BLaER1 treated with 17β-estradiol and CSF1 and Interleukin-3, amounts not matched to agents 10 nM and 100 nM (cell line): ENCODE data around the gene C2orf81.

Experiments
- H3K27ac ChIP-seq, 11 experiments: shearing (Covaris generic); formaldehyde crosslinking; 2 replicates each; pipeline ENCODE4 v1.8.1; 2022
- H3K27me3 ChIP-seq, 11 experiments: shearing (Covaris generic); formaldehyde crosslinking; 2 replicates each; pipeline ENCODE4 v1.8.1; 2022
- H3K36me3 ChIP-seq, 11 experiments: shearing (Covaris generic); formaldehyde crosslinking; 2 replicates each; pipeline ENCODE4 v1.8.1; 2022
- H3K4me1 ChIP-seq, 10 experiments: shearing (Covaris generic); formaldehyde crosslinking; 2 replicates each; pipeline ENCODE4 v1.8.1; 2022
- H3K4me2 ChIP-seq, 11 experiments: shearing (Covaris generic); formaldehyde crosslinking; 2 replicates each; pipeline ENCODE4 v1.8.1; 2022
- H3K4me3 ChIP-seq, 10 experiments: shearing (Covaris generic); formaldehyde crosslinking; 2 replicates each; pipeline ENCODE4 v1.8.1; 2022
- H3K9ac ChIP-seq, 11 experiments: shearing (Covaris generic); formaldehyde crosslinking; 2 replicates each; pipeline ENCODE4 v1.8.1; 2022
- H3K9me3 ChIP-seq, 11 experiments: shearing (Covaris generic); formaldehyde crosslinking; replicated peaks in 1 of 11; 2 replicates each; pipeline ENCODE4 v1.8.1; 2022
- H4K20me1 ChIP-seq, 11 experiments: shearing (Covaris generic); formaldehyde crosslinking; 2 replicates each; pipeline ENCODE4 v1.8.1; 2022
- Cebpa-rat ChIP-seq, 11 experiments: shearing (Covaris generic); IDR thresholded peaks; 2 replicates each; pipeline ENCODE4 v1.8.1; 2022

Gene C2orf81

DNA sequence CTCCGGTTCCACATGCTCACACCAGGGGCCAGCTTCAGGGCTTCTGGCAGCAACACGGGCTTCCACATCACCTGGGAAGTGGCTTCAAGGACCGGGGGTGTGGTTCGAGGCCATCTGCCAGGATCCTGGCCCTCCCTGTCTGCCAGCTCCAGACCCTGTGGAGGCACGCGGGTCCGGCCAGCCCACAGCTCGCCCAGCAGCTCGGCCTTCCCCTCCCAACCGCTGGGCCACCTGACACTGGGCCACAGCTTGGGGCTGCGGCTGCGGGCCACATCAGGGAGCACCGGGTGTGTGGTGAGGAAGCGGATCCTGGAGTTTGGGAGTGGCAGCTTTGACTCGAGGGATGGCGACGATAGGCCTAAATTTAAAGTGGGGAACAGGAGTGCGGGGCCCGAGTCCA is 7.0 kb downstream of the C2orf81 start:
- H3K4me2 ChIP-seq, result peak overlapping the region; percentile 86 to 98 (median 93)
- peaks cover 31 to 45% (median 38%) of the 10 kb centered on the region in 11 experiments for H3K27me3 ChIP-seq
- TF ChIP-seq Cebpa-rat (IDR thresholded peaks at IDR 0.05), result no peak
- H4K20me1 ChIP-seq, result no peaks in the 10 kb centered on the region
- 0 out of 22 replicates have a peak overlapping the region, but pooled peaks of 2 of the 11 experiments have one; percentile 17 to 23 for H3K27ac ChIP-seq
- peak overlapping the region in 9 of 11 experiments; percentile 3 to 70 (median 57); a peak in 11 of 22 replicates for H3K9ac ChIP-seq
- H3K4me1 ChIP-seq, result peaks cover 40 to 53% (median 42%) of the 10 kb centered on the region in 10 experiments
- peak overlapping the region in 9 of 10 experiments; percentile 46 to 69 (median 53); a peak in 17 of 20 replicates for H3K4me3 ChIP-seq
- no peaks in the 10 kb centered on the region for H3K36me3 ChIP-seq
- H3K9me3 ChIP-seq, result no peaks in the 10 kb centered on the region

DNA sequence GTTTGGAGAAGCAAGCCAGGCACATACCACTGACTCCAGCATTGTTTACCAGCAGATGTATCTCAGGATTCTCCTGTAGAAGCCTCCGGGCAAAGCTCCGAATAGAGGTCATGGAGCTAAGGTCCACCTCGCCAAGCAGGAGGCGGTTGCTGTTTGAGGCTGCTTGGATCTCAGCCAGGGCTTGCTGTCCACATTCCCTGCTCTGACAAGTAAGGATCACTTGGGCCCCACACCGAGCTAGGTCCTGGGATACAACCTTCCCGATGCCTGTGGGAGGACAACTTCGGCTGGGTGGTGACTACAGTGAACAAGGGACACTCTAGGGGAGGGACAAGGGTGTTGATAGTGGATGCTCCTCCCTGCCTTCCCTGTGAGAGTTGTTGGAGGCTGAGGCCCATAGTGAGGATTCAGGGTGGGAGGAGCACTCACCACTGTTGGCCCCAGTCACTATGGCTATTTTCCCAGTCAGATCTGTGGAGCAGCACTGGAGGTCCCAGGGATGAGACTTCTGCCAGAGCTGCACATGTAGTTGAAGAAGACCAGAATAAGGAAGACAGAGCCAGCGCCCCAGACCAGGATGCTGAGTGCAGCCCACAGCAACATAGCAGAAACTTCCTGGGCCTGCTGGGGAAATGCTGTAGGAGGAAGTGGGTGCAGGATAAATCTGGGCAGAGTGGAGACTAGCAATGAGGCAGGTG is 8.3 kb downstream of the C2orf81 start:
- no peak overlapping the region for H3K4me3 ChIP-seq
- H3K36me3 ChIP-seq, result no peaks in the 10 kb centered on the region
- peak overlapping the region; percentile 86 to 98 (median 93); a peak in 21 of 22 replicates for H3K4me2 ChIP-seq

DNA sequence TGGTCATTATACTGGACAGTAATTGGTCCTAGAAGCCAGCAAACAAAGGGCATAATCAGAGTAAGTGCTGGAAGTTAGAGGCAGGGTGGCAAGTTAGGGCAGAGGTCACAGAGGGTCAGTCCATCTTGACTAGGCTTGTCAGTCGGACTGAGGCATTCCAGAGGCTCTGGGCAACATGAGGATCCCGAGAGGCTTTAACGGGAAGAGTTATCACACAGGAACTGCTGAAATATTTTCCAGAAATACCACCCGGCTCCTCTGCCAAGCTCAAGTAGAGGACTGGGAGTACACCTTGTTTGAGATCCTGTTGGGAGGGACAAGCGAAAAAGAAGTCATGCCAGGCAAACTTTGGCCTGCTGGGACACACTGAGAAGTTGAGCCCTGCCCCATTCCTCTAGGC is 13.7 kb downstream of the C2orf81 start:
- no peaks in the 10 kb centered on the region for H3K27me3 ChIP-seq
- H3K9me3 ChIP-seq, result no peaks in the 10 kb centered on the region
- H3K4me2 ChIP-seq, result no peak overlapping the region
- H3K36me3 ChIP-seq, result no peaks in the 10 kb centered on the region
- H3K27ac ChIP-seq, result no peak overlapping the region
- no peak overlapping the region for H3K9ac ChIP-seq
- no peak for TF ChIP-seq Cebpa-rat (IDR thresholded peaks at IDR 0.05)
- H3K4me3 ChIP-seq, result no peak overlapping the region
- peaks cover 0 to 5% (median 0%) of the 10 kb centered on the region in 10 experiments; a peak in 3 of 20 replicates for H3K4me1 ChIP-seq
- H4K20me1 ChIP-seq, result no peaks in the 10 kb centered on the region

More for the DNA sequence above, 8.3 kb downstream of the C2orf81 start:
- H3K27me3 ChIP-seq, result peaks cover 31 to 41% (median 38%) of the 10 kb centered on the region in 11 experiments
- H3K9ac ChIP-seq, result no peak overlapping the region
- H3K9me3 ChIP-seq, result no peaks in the 10 kb centered on the region
- TF ChIP-seq Cebpa-rat (IDR thresholded peaks at IDR 0.05), result no peak
- peaks cover 36 to 41% (median 37%) of the 10 kb centered on the region in 10 experiments for H3K4me1 ChIP-seq
- no peak overlapping the region for H3K27ac ChIP-seq
- H4K20me1 ChIP-seq, result no peaks in the 10 kb centered on the region

DNA sequence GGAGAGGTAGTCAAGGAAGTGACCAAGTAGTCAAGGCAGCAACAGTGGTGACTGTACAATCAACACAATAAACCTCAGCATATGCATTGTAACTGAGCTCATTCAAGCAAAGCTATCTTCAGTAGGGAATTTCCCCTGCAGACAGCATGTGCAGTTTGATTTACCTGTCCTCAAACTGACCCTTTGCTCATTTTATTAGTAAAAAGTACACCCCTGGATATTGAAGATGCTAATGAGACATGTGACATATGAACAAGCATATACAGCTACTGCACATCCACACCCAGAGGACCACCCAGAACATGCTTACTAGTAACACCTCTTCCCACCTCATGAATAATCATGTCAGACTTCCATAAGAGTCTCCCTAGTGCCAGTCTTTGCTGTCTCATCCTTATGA is 15.4 kb downstream of the C2orf81 start:
- TF ChIP-seq Cebpa-rat (IDR thresholded peaks at IDR 0.05), result no peak

DNA sequence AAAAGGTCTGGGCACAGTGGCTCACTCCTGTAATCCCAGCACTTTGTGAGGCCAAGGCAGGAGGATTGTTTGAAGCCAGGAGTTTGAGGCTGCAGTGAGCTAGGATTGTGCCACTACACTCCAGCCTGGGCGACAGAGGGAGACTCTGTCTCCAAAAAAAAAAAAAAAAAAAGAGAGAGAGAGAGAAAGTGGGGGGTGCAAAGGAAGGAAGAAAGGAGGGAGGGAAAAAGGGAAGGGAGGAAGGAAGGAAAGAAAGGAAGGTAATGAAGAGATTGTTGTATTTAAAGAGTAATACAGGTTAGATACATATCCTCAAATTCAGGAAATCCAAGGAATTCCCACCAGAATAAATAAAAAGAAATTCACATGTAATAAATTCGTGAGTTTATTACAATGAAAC is 19.5 kb downstream of the C2orf81 start:
- Histone ChIP-seq H3K36me3 (no peaks in the 10 kb centered on the region), H3K4me1 (peaks cover 0 to 2% (median 0%) of the 10 kb centered on the region in 10 experiments; a peak in 1 of 20 replicates), H3K27ac (no peak overlapping the region), H3K9ac (no peak overlapping the region), H3K4me2 (no peak overlapping the region), H3K9me3 (no peaks in the 10 kb centered on the region), H3K27me3 (no peaks in the 10 kb centered on the region), H4K20me1 (no peaks in the 10 kb centered on the region), H3K4me3 (no peak overlapping the region)
- TF ChIP-seq Cebpa-rat (IDR thresholded peaks at IDR 0.05), result no peak

More for the DNA sequence above, 15.4 kb downstream of the C2orf81 start:
- no peak overlapping the region for H3K4me3 ChIP-seq
- H3K4me2 ChIP-seq, result no peak overlapping the region
- H3K9ac ChIP-seq, result no peak overlapping the region
- H4K20me1 ChIP-seq, result no peaks in the 10 kb centered on the region
- peaks cover 0 to 5% (median 0%) of the 10 kb centered on the region in 10 experiments; a peak in 1 of 20 replicates for H3K4me1 ChIP-seq
- H3K36me3 ChIP-seq, result no peaks in the 10 kb centered on the region
- H3K27ac ChIP-seq, result no peak overlapping the region
- no peaks in the 10 kb centered on the region for H3K9me3 ChIP-seq
- H3K27me3 ChIP-seq, result no peaks in the 10 kb centered on the region

DNA sequence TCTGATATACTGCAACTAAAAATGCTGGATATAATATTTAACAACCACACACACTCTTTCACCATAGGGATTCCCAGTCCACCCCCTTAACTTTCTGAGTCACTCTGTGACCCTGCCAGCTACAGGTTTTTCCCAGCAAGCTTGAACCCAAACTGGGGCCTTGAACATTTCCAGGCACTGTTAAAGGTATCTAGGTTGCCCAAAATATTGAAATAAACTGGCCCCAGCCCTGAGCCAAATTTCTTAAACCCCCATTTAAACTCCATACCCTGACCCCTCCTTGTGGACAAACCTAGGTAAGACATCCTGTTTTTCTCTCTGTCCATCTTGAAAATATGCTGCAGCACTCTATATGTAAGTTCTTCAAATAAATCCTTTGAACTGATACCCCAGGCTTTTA is 21.6 kb downstream of the C2orf81 start:
- no peak for TF ChIP-seq Cebpa-rat (IDR thresholded peaks at IDR 0.05)
- Histone ChIP-seq H3K4me2 (no peak overlapping the region), H3K4me1 (no peaks in the 10 kb centered on the region), H4K20me1 (no peaks in the 10 kb centered on the region), H3K9me3 (no peaks in the 10 kb centered on the region), H3K9ac (no peak overlapping the region), H3K4me3 (no peak overlapping the region), H3K36me3 (no peaks in the 10 kb centered on the region), H3K27ac (no peak overlapping the region), H3K27me3 (no peaks in the 10 kb centered on the region)

DNA sequence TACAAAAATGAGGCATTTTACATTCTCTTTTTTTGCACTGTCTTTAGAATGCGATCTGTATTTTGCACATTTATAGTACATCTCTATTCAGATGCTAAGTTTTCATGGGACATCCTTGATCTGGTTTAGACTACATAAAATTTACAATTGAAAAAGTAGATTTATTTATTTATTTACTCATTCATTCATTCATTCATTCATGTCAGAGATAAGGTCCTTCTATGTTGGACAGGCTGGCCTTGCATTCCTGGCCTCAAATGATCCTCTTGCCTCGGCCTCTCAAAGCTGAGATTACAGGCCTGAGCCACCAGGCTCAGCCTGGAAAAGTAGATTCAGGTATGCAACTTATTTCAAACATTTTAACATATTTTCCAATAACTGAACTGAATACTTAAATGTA is 25.3 kb downstream of the C2orf81 start:
- Histone ChIP-seq H3K36me3 (no peaks in the 10 kb centered on the region), H3K4me1 (peaks cover 0 to 5% (median 3%) of the 10 kb centered on the region in 10 experiments; a peak in 8 of 20 replicates), H3K9ac (no peak overlapping the region), H3K27me3 (no peaks in the 10 kb centered on the region), H3K4me3 (no peak overlapping the region), H3K4me2 (no peak overlapping the region), H3K27ac (no peak overlapping the region), H4K20me1 (no peaks in the 10 kb centered on the region), H3K9me3 (no peaks in the 10 kb centered on the region)
- no peak for TF ChIP-seq Cebpa-rat (IDR thresholded peaks at IDR 0.05)

DNA sequence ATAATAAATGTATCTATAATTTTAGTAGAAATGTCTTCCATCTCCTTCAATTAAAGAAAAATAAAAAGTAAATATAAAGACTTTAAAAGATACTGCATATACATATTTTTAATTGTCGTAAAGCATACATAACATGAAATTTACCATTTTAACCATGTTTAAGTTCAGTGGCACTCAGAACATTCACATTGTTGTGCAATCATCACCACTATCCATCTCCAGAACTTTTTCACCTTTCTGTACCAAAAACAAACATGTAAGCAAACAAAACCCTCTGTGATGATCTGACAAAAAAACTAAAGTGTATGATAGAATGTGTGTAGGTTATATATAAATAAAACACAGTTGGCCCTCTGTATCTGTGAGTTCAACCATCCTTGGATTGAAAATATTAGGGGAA is 27.9 kb downstream of the C2orf81 start:
- H3K27ac ChIP-seq, result no peak overlapping the region
- TF ChIP-seq Cebpa-rat (IDR thresholded peaks at IDR 0.05), result no peak
- H3K9ac ChIP-seq, result no peak overlapping the region
- no peaks in the 10 kb centered on the region for H3K27me3 ChIP-seq
- peaks cover 23 to 31% (median 27%) of the 10 kb centered on the region in 10 experiments for H3K4me1 ChIP-seq
- H3K4me2 ChIP-seq, result no peak overlapping the region
- no peak overlapping the region for H3K4me3 ChIP-seq
- H4K20me1 ChIP-seq, result peaks cover 7 to 22% (median 16%) of the 10 kb centered on the region in 11 experiments; a peak in 15 of 22 replicates
- peaks cover 0 to 5% (median 0%) of the 10 kb centered on the region in 11 experiments; a peak in 4 of 22 replicates for H3K36me3 ChIP-seq
- no peaks in the 10 kb centered on the region for H3K9me3 ChIP-seq

DNA sequence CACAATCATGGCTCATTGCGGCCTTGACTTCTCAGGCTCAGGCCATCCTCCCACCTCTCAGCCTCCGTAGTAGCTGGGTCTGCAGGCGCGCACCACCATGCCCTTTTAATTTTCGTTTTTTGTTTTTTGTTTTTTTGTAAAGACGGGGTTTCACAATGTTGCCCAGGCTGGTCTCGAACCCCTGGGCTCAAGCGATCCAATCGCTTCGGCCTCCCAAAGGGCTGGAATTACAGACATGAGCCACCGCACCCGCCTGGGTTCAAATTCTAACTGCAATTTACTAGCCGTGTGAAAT is 29.0 kb downstream of the C2orf81 start:
- Histone ChIP-seq H3K4me3 (no peak overlapping the region), H3K36me3 (peaks cover 0 to 14% (median 0%) of the 10 kb centered on the region in 11 experiments; a peak in 8 of 22 replicates), H3K9ac (peak overlapping the region; percentile 85 to 98 (median 93); a peak in 13 of 22 replicates), H3K9me3 (no peaks in the 10 kb centered on the region), H3K27ac (peak overlapping the region in 9 of 11 experiments; percentile 90 to 97 (median 95); a peak in 13 of 22 replicates), H4K20me1 (peaks cover 11 to 33% (median 27%) of the 10 kb centered on the region in 11 experiments; a peak in 18 of 22 replicates), H3K27me3 (no peaks in the 10 kb centered on the region), H3K4me1 (peaks cover 34 to 41% (median 38%) of the 10 kb centered on the region in 10 experiments), H3K4me2 (peak overlapping the region; percentile 25 to 96 (median 56); a peak in 18 of 22 replicates)
- TF ChIP-seq Cebpa-rat (IDR thresholded peaks at IDR 0.05), result no peak
